Stimulated activated CD4-positive, alpha-beta T cell treated with anti-CD3 and anti-CD28 coated beads, Interleukin-4, amount 100 ng/mL, for 48 hours (primary cell): ENCODE measurements around the gene KRI1.

ENCODE experiments used
- DNase-seq, 2 donors: peaks; one replicate each; pipeline ENCODE4 v3.0.0-alpha.2; 2020; ENCODE audit warnings: low read depth in 2 of 2

Gene KRI1

DNA sequence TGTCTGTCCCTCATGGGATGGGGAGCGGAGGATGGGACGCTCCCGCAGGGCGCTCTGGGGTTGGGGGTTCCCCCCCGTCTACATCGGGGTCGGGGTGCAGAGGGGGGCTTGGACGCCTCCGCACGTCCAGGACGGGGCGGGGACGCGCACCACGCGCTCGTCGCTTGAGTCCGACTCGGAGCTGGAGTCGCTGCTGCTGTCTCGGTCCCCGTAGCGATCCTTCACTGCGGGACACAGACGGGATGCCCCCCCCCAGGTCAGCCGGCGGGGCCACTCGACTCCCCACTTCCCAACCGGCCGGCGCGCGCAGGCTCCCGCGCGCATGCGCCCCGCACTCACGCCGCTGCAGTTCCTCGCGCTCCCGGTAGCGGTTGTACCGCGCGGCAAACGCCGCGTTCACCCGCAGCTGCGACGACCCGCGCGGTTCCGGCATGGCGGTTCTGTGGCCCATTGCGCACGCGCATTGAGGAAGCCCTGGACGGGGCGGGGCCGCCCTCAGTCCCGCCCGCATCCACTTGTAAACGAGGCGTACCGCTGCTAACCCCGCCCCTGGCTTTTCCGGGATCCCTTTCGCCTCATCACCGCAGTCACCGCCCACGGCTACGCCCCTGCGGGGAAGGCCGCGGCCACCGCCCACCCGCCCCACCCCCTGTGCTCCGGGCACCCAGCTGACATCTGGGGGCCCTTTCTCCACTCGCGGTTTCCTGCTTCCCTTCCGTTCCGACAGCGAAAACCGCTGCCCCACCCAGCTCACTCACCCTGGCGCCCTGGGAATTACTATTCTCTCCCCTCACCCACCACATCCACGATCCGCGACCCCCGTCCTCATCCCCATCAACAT is at the start of gene KRI1:
TSS of gene KRI1 (minus strand) at position 444 of the 841 bp plus-strand sequence. CDS start at position 433, 11 bp downstream.
- peak; percentile 98 for DNase-seq

DNA sequence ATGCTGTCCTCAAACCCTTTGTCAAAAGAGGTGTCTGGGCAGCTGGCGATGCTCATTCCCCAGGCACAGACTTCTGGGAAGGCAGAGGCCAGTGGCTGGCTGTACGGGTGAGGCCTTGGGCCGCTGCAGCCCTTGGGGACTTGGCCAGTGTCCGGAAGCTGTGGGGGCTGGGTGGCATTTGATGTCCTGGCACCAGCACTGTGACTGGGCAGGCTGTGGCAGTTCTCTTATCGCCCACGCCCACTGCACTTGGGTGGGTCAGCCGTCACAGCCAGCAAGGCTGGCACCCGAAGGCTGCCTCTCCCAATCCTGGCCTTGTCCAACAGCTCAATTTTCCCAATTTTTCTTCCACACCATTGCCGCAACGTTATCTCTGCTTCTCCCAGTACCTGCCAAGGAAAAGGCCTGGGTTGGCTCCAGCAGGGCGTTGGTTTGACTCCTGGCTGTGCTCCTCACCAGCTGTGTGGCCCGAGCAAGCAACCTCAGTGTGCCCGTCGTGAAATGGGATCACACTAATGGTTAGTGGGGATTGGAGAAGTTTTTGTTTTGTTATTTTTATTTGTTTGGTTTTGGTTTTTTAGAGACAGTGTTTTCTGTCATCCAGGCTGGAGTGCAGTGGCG is 46.8 kb upstream of the KRI1 start:
- no peak for DNase-seq

DNA sequence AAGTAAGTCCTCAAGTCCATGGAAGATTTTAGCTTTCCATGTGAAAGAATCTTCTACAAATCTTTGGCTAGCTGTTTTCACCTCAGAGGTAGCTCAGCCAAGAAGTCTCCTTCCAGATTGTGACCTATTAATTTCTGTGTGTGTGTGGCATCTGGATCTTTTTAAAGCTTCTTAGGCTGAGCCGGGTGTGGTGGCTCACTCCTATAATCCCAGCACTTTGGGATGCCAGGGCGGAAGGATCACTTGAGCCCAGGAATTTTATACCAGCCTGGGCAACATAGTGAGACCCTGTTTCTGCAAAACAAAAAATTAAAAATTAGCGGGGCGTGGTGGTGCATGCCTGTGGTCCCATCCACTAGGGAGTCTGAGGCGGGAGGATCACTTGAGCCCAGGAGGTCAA is 46.1 kb upstream of the KRI1 start:
- DNase-seq, result no peak

DNA sequence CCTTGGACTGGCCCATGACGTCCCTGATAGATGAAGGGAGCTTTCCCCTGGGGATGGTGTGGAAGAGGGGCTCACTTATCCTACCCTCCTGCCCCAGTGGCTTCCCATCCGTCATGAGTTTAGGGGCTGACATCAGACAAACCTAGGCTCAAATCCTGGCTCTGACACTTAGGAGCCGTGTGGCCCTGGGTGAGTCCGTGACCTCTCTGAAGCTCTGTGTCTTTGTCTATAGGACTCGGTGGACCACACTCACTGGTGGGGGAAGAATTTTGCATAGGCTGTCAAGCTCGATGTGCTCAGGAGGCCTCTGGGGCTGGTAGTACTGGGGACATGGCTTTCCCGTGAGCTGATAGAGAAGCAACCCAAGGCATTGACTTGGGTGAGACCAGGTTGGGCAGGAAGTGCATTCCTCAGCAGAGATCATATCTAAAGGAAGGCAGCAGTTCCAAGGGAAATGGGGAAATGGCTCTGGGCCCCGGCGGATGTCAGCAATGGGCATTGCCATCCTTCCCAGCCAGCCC is 38.7 kb upstream of the KRI1 start:
- DNase-seq, result no peak

DNA sequence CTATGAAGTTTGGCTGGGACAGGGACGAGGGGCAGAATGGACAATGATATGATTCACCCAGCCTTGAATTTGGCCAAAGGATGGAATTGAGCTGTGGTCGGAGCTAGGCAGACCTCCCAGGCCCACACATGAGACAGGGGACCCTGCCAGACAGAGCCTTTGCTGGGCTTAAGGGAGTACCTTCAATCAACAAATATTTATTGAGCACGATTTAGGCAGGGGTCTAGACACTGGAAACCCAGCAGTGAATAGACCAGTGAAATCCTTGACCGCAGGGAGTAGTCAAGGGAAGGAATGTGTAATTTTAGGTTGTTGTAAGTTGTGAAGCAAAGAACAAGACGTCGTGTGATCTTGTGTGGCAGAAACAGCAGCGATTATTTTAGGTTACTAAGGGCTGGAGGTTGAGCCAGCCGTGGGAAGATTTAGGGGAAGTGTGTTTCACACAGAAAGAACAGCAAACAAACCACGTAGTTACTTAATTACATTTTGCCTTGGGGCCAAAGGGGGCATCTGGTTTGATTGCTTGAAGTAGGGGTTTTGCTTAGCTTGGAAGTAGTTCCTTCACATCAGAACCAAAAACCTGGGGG is 38.2 kb upstream of the KRI1 start:
- DNase-seq, result no peak

DNA sequence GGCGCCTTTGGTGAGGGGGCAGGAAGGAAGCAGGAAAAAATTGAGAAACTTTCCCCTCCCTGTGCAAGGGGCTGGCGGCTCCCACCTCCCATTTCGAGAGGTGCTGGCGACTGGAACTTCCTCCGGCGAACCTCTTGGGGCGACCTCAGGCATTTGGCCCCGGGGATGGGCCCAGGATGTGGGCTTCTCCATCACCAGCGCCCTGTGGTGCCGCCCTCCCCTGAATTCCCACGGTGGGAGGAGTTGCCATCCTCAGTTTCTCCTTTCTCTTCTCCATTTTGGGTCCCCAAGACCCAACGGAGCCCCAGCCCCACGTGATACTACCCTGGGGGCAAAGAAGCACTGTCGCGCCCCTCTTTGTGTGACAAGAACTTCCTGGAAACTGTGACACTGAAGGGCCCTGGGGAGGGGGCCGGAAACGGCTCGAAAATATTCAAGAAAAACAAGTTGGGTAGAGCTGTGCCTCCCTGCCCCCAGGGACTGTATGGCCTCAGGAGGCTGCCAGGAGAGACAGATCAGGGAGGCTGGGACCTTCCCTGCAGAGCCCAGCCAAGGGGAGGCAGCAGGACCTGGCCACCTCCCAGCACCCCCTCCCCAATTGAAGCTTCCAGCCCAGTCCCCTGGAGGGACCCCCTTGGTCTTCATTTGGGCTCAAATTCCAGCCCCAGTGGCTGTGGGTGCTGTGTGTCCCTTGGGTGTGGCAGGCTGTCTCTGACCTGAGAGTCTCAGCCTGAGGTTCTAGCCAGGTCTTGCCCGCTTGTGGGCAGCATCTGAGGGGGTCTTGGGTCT is 37.5 kb upstream of the KRI1 start:
- peak; percentile 58 to 59 for DNase-seq

DNA sequence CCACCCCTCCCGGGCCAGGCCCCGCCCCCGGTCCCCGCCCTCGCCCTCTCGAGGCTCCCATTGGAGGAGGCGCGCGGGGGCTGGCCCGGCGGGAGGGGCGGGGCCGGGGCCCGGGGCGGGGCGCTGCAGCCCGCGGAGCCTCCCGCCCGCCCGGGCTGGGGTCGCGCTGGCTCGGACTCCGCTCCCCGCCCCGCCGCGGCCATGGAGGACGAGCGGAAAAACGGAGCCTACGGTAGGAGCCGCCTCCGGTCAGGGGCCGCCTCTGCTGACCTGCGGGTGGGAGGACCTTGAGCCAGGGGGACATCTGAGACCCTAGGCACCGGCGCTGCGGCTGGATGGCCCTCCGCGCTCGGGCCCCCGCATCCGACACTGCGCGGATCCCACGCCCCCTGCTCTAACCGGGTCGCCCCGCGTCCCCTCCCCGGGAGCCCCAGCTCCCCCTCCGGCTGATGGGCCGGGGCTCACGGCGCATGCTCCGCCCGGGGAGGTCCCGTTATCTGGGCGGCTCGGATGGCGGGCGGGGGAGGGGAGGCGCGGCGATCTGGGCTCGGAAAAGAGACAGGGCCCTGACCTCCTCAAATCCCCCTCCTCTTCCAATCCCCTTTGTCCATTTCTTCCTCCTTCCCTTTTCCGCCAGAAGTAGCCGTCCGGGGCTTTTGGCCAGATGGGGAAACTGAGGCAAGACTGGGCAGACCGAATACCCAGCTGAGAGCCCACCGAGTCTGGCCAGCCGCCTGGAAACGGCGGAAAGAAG is 36.7 kb upstream of the KRI1 start:
- peak; percentile 88 to 92 for DNase-seq

DNA sequence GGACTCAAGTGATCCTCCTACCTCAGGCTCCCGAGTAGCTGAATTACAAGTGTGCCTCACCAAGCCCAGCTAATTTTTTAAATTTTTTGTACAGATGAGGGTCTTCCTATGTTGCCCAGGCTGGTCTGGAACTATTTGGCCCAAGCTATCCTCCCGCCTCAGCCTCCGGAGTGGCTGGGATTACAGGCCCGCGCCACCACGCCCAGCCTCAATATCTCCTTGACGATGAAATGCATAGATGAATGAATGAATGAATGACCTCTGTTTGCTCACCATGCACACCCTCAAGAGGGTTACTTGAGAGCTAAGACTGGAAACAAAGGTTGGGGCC is 36.2 kb upstream of the KRI1 start:
- DNase-seq, result no peak

DNA sequence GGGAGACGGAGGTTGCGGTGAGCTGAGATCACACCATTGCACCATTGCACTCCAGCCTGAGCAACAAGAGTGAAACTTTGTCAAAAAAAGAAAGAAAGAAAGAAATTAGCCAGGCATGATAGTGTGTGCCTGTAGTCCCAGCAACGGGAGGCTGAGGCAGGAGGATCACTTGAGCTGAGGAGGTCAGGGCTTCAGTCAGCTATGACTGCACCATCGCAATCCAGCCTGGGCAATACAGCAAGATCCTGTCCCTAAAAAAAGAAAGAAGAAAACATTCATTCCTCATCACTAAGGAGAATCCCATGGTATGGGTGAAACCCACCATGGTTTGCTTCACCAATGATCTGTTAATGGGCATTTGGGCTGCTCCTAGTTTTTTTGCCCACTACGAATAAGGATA is 34.3 kb upstream of the KRI1 start:
- no peak for DNase-seq

DNA sequence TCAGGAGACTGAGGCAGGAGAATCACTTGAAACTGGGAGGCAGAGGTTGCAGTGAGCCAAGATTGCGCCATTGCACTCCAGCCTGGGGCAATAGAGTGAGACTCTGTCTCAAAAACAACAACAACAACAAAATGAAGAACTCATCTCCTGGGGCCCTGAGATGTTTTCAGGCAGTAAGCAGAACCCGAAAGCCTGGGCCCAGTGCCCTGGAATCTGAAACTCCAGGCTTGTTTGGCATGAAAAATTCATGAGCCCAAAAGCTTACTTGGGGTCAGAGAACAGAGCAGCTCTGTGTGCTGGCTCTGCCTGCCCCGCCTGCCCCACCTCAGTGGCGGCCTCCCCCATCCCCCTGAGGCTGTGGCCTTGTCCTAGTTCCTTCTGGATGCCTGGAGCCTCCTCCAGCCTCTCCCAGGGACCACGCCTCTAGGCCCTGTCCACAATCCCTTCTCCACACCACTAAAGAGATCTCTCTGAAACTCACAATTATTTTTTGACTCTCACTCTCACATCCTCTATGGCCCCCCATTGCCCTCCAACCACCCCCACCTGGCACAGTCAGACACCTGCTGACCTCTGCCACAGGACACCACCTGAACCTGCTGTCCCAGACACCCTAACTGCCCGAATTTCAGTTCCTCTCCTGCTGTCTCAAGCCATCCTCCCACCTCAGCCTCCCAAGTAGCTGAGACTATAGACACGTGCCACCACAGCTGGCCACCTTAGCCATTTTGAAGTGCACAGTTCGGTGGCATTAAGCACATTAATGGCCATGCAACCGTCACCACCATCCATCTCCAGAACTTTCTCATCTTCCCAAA is 28.2 kb upstream of the KRI1 start:
- DNase-seq, result no peak

DNA sequence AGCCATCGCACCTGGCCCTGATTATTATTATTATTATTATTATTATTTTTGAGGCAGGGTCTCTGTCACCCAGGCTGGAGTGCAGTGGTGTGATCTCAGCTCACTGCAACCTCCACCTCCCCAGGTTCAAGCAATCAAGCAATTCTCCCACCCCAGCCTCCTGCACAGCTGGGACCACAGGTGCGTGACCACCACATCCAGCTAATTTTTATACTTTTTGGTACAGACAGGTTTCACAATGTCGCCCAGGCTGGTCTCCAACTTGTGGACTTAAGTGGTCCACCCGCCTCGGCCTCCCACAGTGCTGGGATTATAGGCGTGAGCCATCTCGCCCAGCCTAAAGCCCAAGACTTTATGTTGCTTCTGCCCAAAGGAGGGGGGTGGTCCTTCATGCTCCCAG is 27.3 kb upstream of the KRI1 start:
- no peak for DNase-seq

DNA sequence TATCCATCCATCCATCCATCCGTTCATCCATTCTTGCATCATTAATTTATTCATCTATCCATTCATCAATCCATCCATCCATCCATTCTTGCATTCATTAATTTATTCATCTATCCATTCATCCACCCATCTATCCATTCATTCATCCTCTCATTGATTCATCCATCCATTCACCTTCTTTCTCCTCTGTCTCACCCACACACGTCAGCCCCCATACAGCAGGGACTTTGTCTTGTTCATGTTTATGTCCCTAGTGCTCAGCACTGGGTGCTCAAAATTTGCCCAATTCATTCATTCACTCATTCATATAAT is 22.0 kb upstream of the KRI1 start:
- DNase-seq, result no peak

DNA sequence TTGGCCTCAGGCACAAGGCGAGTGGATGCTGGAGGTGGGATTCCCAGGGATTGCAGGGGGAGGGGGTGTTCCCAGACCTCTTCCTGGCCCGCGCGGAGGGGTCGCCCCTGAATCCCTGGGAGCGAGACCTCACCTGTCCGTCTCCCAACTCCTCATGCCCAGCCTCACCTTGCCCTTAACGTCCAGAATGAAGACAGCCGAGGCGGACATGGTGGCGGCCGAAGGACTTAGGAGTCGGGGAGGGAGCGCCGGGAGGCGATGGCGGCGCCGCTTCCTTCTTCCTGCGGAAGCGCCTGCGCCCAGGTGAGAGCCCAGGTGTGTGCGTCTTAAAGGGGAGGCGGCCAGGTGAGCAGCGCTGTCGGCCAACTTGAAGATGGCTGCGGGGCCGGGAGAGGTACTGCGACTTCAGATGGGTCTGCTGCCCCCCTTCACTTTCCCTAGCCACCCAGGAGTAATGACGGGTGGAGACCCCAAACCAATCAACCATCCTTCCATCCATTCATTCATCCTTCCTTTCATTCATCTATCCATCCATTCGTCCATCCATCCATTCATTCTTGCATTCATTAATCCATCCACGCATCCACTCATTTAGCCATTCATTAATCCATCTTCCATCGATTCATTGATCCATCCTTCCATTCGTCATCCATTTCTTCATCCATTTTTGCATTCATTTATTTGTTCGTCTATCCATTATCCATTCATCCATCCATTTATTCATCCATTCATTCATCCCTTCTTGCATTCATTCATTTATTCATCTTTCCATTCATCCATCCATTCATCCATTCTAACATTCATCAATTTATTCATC is 21.4 kb upstream of the KRI1 start, which contains the start of gene AP1M2:
TSS of gene AP1M2 (minus strand) at position 291 of the 817 bp plus-strand sequence. CDS start at position 210, 81 bp downstream.
- DNase-seq, result no peak

DNA sequence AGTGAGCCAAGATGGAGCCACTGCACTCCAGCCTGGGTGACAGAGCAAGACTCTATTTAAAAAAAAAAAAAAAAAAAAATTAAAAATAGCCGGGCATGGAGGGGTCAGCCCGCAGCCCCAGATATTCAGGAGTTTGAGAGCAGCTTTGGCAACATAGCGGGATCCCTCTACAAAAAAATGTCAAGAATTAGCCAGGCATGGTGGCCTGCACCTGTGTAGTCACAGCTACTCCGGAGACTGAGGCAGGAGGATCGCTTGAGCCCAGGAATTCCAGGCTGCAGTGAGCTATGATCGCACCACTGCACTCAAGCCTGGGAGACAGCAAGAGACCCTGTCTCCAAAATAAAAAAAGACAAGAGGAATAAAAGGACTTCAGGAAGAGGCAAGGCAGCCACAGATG is 20.6 kb upstream of the KRI1 start:
- DNase-seq, result no peak

DNA sequence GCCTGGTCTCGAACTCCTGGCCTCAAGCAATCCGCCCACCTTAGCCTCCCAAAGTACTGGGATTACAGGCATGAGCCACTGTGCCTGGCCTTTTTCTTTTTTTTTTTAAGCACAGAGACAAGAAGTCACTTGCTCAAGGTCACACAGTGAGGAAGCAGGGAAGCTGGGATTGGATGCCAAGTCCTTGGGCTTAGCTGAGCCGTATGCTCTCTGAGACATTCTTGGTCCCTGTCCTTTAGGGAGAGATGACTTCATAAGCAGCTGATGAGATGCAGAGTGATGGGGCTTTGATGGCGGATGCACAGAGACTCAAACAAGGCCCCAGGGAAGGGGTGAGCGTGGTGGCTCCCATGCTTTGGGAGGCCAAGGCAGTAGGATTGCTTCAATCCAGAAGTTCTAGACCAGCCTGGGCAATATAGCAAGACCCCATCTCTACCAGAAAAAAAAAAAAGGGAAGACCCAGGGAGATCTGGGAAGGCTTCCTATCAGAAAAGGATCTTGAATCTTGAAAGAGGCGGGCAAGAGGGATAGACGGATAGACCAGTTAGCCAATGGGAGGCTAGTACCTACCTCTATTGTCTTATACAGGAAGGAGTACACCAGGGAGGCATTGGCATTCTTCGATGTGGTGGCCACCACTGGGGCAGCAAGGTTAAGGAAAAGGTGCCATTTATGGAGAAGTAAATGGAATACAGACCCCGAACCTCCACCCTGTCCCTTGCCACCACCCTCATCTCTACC is 17.4 kb upstream of the KRI1 start:
- DNase-seq, result no peak

DNA sequence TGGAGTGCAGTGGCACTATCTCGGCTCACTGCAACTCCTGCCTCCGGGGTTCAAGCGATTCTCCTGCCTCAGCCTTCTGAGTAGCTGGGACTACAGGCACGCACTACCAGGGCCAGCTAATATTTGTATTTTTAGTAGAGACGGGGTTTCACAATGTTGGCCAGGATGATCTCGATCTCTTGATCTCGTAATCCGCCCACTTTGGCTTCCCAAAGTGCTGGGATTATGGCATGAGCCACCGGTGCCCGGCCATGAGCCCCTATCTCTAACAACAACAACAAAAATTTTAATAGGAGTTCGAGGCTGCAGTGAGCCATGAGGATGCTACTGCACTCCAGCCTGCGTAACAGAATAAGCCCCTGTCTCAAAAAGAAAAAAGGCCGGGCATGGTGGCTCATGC is 16.3 kb upstream of the KRI1 start:
- no peak for DNase-seq

DNA sequence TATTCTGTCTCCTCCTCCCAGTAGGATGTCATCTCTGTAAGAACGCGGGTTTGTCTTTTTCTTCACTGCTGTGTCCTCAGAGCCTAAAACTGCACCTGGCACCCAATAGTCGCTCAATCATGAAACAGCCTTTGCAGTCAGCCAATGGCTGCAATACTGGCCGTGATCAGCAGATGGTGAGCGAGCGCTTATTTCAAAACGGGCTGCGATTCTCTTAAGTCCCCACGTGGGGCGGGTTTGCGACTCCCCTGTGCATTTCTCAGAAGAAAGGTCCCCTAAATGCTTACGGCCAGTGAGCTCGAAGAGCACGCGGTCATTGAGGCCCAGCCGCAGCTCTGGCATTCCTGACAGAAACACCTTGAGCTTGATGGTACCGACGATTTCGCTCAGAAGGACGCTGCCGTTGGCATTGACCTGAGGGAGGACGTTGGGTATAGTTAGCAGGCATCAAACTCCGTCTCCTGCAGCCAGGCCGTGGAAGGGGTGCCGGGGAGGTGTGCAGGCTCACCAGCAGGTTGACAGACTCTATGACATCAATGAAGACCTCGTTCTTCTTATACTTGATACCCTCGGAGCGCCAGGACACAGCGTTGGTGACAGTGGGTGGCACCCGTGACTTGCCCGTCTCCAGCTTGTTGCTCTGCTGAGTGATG is 15.3 kb upstream of the KRI1 start:
- DNase-seq, result peak; percentile 87 to 88

DNA sequence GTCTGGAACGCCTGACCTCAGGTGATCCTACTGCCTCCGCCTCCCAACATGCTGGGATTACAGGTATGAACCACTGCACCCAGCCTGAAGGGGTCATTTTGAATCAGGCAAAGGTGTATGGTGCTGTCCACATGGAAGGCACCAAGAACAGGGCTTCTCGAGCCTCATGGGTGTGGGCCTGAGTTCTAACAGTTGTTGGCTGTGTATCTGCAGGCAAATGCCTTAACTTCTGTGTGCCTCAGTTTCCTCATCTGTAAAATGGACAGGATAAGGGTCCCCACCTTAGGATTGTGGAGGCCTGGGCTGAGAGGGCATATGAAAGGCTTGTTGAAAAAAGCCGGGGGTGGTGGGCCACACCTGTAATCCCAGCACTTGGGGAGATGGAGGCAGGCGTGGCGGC is 12.1 kb upstream of the KRI1 start:
- DNase-seq, result no peak
